RCC 7860 (cell line): ENCODE results near the gene BCL2A1.
A peak's percentile ranks its signal among the peaks of the same experiment; 100 is the strongest.
"Not testable (repeated sequence)": the region's sequence is repeated elsewhere in the genome, so short reads cannot be mapped to it uniquely, and the experiment has no call there.

ENCODE experiments used
- DNase-seq: peaks from one replicate; pipeline ENCODE4 v3.0.0-alpha.2; 2015; ENCODE audit warnings: low spot score
- FAIRE-seq: peaks from 2 replicates; lab custom pipeline; 2012; peaks lifted over from hg19 to GRCh38; lab: Jason Lieb, UNC

BCL2A1 gene

GRCh38 chr15:79970624-79971434 lies at the start of gene BCL2A1:
Gene BCL2A1, minus strand, starts transcription at chr15:79971196. Its CDS starts 77 bp downstream, at chr15:79971119.
- peak; percentile 55 for FAIRE-seq

GRCh38 chr15:80020731-80021130 lies 49.7 kb upstream of the BCL2A1 start:
- no peak for FAIRE-seq
- no peak for DNase-seq

More at GRCh38 chr15:79970624-79971434, at the start of gene BCL2A1:
- peak; percentile 91 for DNase-seq

GRCh38 chr15:80020149-80020548 lies 49.2 kb upstream of the BCL2A1 start:
- not testable (repeated sequence) for DNase-seq, FAIRE-seq

GRCh38 chr15:80019168-80019745 lies 48.3 kb upstream of the BCL2A1 start:
- DNase-seq, result no peak
- no peak for FAIRE-seq

GRCh38 chr15:80017139-80017538 lies 46.1 kb upstream of the BCL2A1 start:
- not testable (repeated sequence) for DNase-seq, FAIRE-seq

GRCh38 chr15:80016506-80016905 lies 45.5 kb upstream of the BCL2A1 start:
- DNase-seq, FAIRE-seq: not testable (repeated sequence)

- no peak for DNase-seq
- no peak for FAIRE-seq
These were observed 44.2 kb upstream of the BCL2A1 start for GRCh38 chr15:80015156-80015555.

- DNase-seq, FAIRE-seq: not testable (repeated sequence)
These were observed 43.2 kb upstream of the BCL2A1 start for GRCh38 chr15:80014186-80014585.

GRCh38 chr15:80012060-80012726 lies 41.2 kb upstream of the BCL2A1 start:
- DNase-seq (no peak), FAIRE-seq (no peak)

GRCh38 chr15:80011596-80011995 lies 40.6 kb upstream of the BCL2A1 start:
- no peak for DNase-seq
- no peak for FAIRE-seq

- DNase-seq, FAIRE-seq: not testable (repeated sequence)
These were observed 40.1 kb upstream of the BCL2A1 start for GRCh38 chr15:80011041-80011523.

GRCh38 chr15:80010131-80010673 lies 39.2 kb upstream of the BCL2A1 start:
- FAIRE-seq, result no peak

GRCh38 chr15:80007532-80007931 lies 36.5 kb upstream of the BCL2A1 start:
- FAIRE-seq, result no peak
- no peak for DNase-seq

More at GRCh38 chr15:80010131-80010673, 39.2 kb upstream of the BCL2A1 start:
- no peak for DNase-seq

GRCh38 chr15:80006946-80007345 lies 36.0 kb upstream of the BCL2A1 start:
- FAIRE-seq, result no peak

GRCh38 chr15:80003934-80004472 lies 33.0 kb upstream of the BCL2A1 start:
- no peak for FAIRE-seq
- DNase-seq, result no peak

More at GRCh38 chr15:80006946-80007345, 36.0 kb upstream of the BCL2A1 start:
- no peak for DNase-seq

GRCh38 chr15:80003171-80003570 lies 32.2 kb upstream of the BCL2A1 start:
- no peak for DNase-seq
- no peak for FAIRE-seq

GRCh38 chr15:80002267-80002666 lies 31.3 kb upstream of the BCL2A1 start:
- DNase-seq (no peak), FAIRE-seq (no peak)

GRCh38 chr15:79994615-79995014 lies 23.6 kb upstream of the BCL2A1 start:
- FAIRE-seq (no peak), DNase-seq (no peak)

- DNase-seq (no peak), FAIRE-seq (no peak)
These were observed 20.8 kb upstream of the BCL2A1 start for GRCh38 chr15:79991826-79992225.

GRCh38 chr15:79990997-79991334 lies 20.0 kb upstream of the BCL2A1 start:
- FAIRE-seq (no peak), DNase-seq (no peak)
